HepG2 (cell line): ENCODE measurements around the gene TDP2. TPM values are rescaled to one million over a fixed set of nuclear protein-coding genes. Genes with fewer than 3 reads are reported as not detected.

Source experiments
- ATF7 ChIP-seq, 2 experiments: fragments of 450-650 bp in 1 of 2; sonication (generic) in 1 of 2; formaldehyde crosslinking in 1 of 2; IDR thresholded peaks; 2 replicates each; pipeline versions ENCODE4 v1.4.0 to v1.6.1; 2016 to 2020; ENCODE audit warnings: antibody characterized with exemption in 1 of 2, mild to moderate bottlenecking in 1 of 2, missing genetic modification reagents in 1 of 2
- BHLHE40 ChIP-seq: IDR thresholded peaks from 2 replicates; pipeline ENCODE4 v1.6.1; 2011; ENCODE audit warnings: low read length, improper control_type of control experiment
- DMTF1 ChIP-seq: sonication (generic); formaldehyde crosslinking; IDR thresholded peaks from 2 replicates; pipeline ENCODE4 v1.4.0; 2020; ENCODE audit warnings: mild to moderate bottlenecking, missing genetic modification reagents
- FOXA1 ChIP-seq, 2 experiments: fragments of 450-650 bp in 1 of 2; sonication (generic) in 1 of 2; formaldehyde crosslinking in 1 of 2; IDR thresholded peaks; 2 replicates each; pipeline versions ENCODE4 v1.4.0 to v1.6.1; 2016 to 2020; ENCODE audit warnings: missing genetic modification reagents in 1 of 2
- PRMT3 ChIP-seq: sonication (generic); formaldehyde crosslinking; IDR thresholded peaks from 2 replicates; pipeline ENCODE4 v1.8.1; 2022; ENCODE audit warnings: low read depth, mild to moderate bottlenecking, moderate library complexity, missing genetic modification reagents, borderline replicate concordance
- SUZ12 ChIP-seq: fragments of 150-350 bp; IDR thresholded peaks from 2 replicates; pipeline ENCODE4 v1.6.1; 2014; ENCODE audit warnings: low read depth, low read length
- TFAP4 ChIP-seq: sonication (generic); IDR thresholded peaks from 2 replicates; pipeline ENCODE4 v1.6.1; 2016; ENCODE audit warnings: low read depth, borderline replicate concordance
- THAP9 ChIP-seq: sonication (generic); formaldehyde crosslinking; IDR thresholded peaks from 2 replicates; pipeline ENCODE4; 2020; ENCODE audit warnings: missing genetic modification reagents, mild to moderate bottlenecking, borderline replicate concordance
- ZFP91 ChIP-seq: sonication (generic); formaldehyde crosslinking; IDR thresholded peaks from 2 replicates; pipeline ENCODE4 v1.9.0; 2022; ENCODE audit warnings: missing genetic modification reagents, mild to moderate bottlenecking, borderline replicate concordance
- ZNF414 ChIP-seq: sonication (generic); formaldehyde crosslinking; IDR thresholded peaks from 2 replicates; pipeline ENCODE4 v1.5.0; 2020; ENCODE audit warnings: missing genetic modification reagents
- ZNF512B ChIP-seq: sonication (generic); formaldehyde crosslinking; IDR thresholded peaks from 2 replicates; pipeline ENCODE4 v1.5.1; 2020; ENCODE audit warnings: missing genetic modification reagents, mild to moderate bottlenecking, borderline replicate concordance
- ZNF530 ChIP-seq: sonication (generic); formaldehyde crosslinking; IDR thresholded peaks from 2 replicates; pipeline ENCODE4 v1.5.0; 2020; ENCODE audit warnings: low read depth, mild to moderate bottlenecking, missing genetic modification reagents
- ZNF580 ChIP-seq: IDR thresholded peaks from 2 replicates; pipeline ENCODE4 v1.6.1; 2016; ENCODE audit warnings: low read depth, borderline replicate concordance
- ZNF703 ChIP-seq: sonication (generic); formaldehyde crosslinking; IDR thresholded peaks from 2 replicates; pipeline ENCODE4 v1.5.1; 2020; ENCODE audit warnings: missing genetic modification reagents, mild to moderate bottlenecking, moderate library complexity, borderline replicate concordance
- polyA plus RNA-seq, 8 experiments: library from polyadenylated mRNA; depleted of rRNA in 3 of 8; stranded (reverse) in 7 of 8; unstranded in 1 of 8; fragments of >200 nt; fragmentation: Illumina TruSeq in 4 of 8; extraction: Trizol in 4 of 8; gene quantifications; 2 replicates each; pipeline versions ENCODE4 v1.2.1 to v1.2.3, GENCODE V29; 2011 to 2016; ENCODE audit warnings: low read depth in 4 of 8, missing spikeins in 1 of 8, mixed read lengths in 1 of 8; ENCODE audit not compliant: insufficient read depth in 1 of 8
- total RNA-seq, 5 experiments: library from RNA; depleted of rRNA; stranded (reverse); fragments of >200 nt; fragmentation: Illumina TruSeq; extraction: Trizol; gene quantifications; 2 replicates each; pipeline ENCODE4 v1.2.3, GENCODE V29; 2016; ENCODE audit warnings: low read depth in 1 of 5

Gene TDP2
- total and polyA plus RNA-seq, 2 of the 13 experiments (the other 11 are each of a cell fraction or from before 2014, with no cell fraction given), result 30.5 to 42.6 TPM

GRCh38 chr6:24666641-24667377, at the start of gene TDP2, which contains the start of gene ACOT13 (continued):
- TF ChIP-seq FOXA1 (IDR thresholded peaks at IDR 0.05), result no peak
- 0 out of 2 replicates have a peak, but pooled peaks have one; percentile 41 for TF ChIP-seq FOXA1 (CRISPR knock-in tag; IDR thresholded peaks at IDR 0.05)
- no peak for TF ChIP-seq SUZ12
- TF ChIP-seq THAP9, result peak; percentile 98
- TF ChIP-seq ZNF703 (CRISPR knock-in tag), result peak; percentile 77; the same call in 1 of the 2 replicates
- TF ChIP-seq BHLHE40, result peak; percentile 63
- TF ChIP-seq PRMT3, result no peak
- peak; percentile 93 for TF ChIP-seq ZNF580 (CRISPR knock-in tag)
- TF ChIP-seq TFAP4, result peak; percentile 66
- no peak for TF ChIP-seq ZNF530 (CRISPR knock-in tag)
- TF ChIP-seq ATF7 (IDR thresholded peaks at IDR 0.05), result no peak
- no peak; the same call in 1 of the 2 replicates for TF ChIP-seq ATF7 (CRISPR knock-in tag; IDR thresholded peaks at IDR 0.05)
- peak; percentile 80 for TF ChIP-seq ZNF414 (CRISPR knock-in tag)
- no peak; the same call in 1 of the 2 replicates for TF ChIP-seq ZNF512B (CRISPR knock-in tag)
- TF ChIP-seq ZFP91 (CRISPR knock-in tag), result peak; percentile 99
- TF ChIP-seq DMTF1 (CRISPR knock-in tag), result no peak
